Stimulated activated CD4-positive, alpha-beta T cell treated with anti-CD3 and anti-CD28 coated beads, Interleukin-4, amount 100 ng/mL, for 24 hours (primary cell): Measurements from ENCODE around the gene SEPHS1.
"Not testable (repeated sequence)": the region's sequence is repeated elsewhere in the genome, so short reads cannot be mapped to it uniquely, and the experiment has no call there.

Experiments used
- DNase-seq: peaks from one replicate; pipeline ENCODE4 v3.0.0-alpha.2; 2020

Gene SEPHS1

GRCh38 chr10:13322615-13323148, 25.4 kb downstream of the SEPHS1 start:
- DNase-seq, result no peak

- no peak for DNase-seq
These were observed 26.5 kb downstream of the SEPHS1 start for GRCh38 chr10:13321576-13321975.

- no peak for DNase-seq
These were observed 28.9 kb downstream of the SEPHS1 start for GRCh38 chr10:13319166-13319565.

GRCh38 chr10:13317474-13317873, 30.6 kb downstream of the SEPHS1 start:
- no peak for DNase-seq

GRCh38 chr10:13316635-13317311, 31.3 kb downstream of the SEPHS1 start:
- DNase-seq, result no peak

GRCh38 chr10:13315361-13315760, 32.7 kb downstream of the SEPHS1 start:
- DNase-seq, result no peak

- DNase-seq, result no peak
These were observed 36.9 kb downstream of the SEPHS1 start for GRCh38 chr10:13311177-13311575.

- no peak for DNase-seq
These were observed 37.4 kb downstream of the SEPHS1 start for GRCh38 chr10:13310518-13311176.

GRCh38 chr10:13309792-13310191, 38.3 kb downstream of the SEPHS1 start:
- DNase-seq, result no peak

- DNase-seq, result no peak
These were observed 40.0 kb downstream of the SEPHS1 start for GRCh38 chr10:13308096-13308495.

- no peak for DNase-seq
These were observed 42.0 kb downstream of the SEPHS1 start for GRCh38 chr10:13306103-13306502.

- no peak for DNase-seq
These were observed 45.1 kb downstream of the SEPHS1 start for GRCh38 chr10:13302821-13303555.

- peak; percentile 77 for DNase-seq
These were observed 48.4 kb downstream of the SEPHS1 start, which contains the start of gene PHYH for GRCh38 chr10:13299437-13300287. TSS of gene PHYH (minus strand) at chr10:13300064. CDS start at chr10:13300042, 22 bp downstream.

- no peak for DNase-seq
These were observed 49.2 kb downstream of the SEPHS1 start for GRCh38 chr10:13298748-13299436.

GRCh38 chr10:13296476-13296875, 51.6 kb downstream of the SEPHS1 start:
- DNase-seq, result no peak

- no peak for DNase-seq
These were observed 53.3 kb downstream of the SEPHS1 start for GRCh38 chr10:13294784-13295183.

- DNase-seq, result no peak
These were observed 56.0 kb downstream of the SEPHS1 start for GRCh38 chr10:13291821-13292773.

GRCh38 chr10:13291061-13291460, 57.0 kb downstream of the SEPHS1 start:
- no peak for DNase-seq

GRCh38 chr10:13284050-13284449, 64.0 kb downstream of the SEPHS1 start:
- no peak for DNase-seq

- not testable (repeated sequence) for DNase-seq
These were observed 65.7 kb downstream of the SEPHS1 start for GRCh38 chr10:13282348-13282747.
